SU-DHL-6 (cell line): ENCODE measurements around the gene KCTD16.

Experiments
- H2AFZ ChIP-seq: fragments of 200-600 bp; sonication (generic); 2 replicates; pipeline ENCODE4 v1.6.1; 2014; ENCODE audit warnings: low read depth, mild to moderate bottlenecking, moderate library complexity, mixed read lengths, antibody characterized with exemption, low read length; ENCODE audit not compliant: severe bottlenecking
- H3F3A ChIP-seq: fragments of 200-600 bp; shearing (Covaris generic); 2 replicates; pipeline ENCODE4 v1.6.0; 2016; ENCODE audit warnings: antibody characterized with exemption, mild to moderate bottlenecking; ENCODE audit not compliant: insufficient read depth
- H3K27ac ChIP-seq: fragments of 200-600 bp; sonication (generic); 2 replicates; pipeline ENCODE4 v1.5.1; 2016; ENCODE audit warnings: low read depth, mild to moderate bottlenecking, low read length, moderate library complexity, mixed read lengths
- H3K27me3 ChIP-seq: fragments of 200-600 bp; sonication (generic), shearing (Covaris generic); 2 replicates; pipeline ENCODE4 v1.6.0; 2014; ENCODE audit warnings: mild to moderate bottlenecking, low read length
- H3K36me3 ChIP-seq: fragments of 200-600 bp; sonication (generic); 2 replicates; pipeline ENCODE4 v1.6.1; 2014; ENCODE audit warnings: mild to moderate bottlenecking, low read length, mixed read lengths
- H3K4me2 ChIP-seq: fragments of 300-600, 200-600 bp; shearing (Covaris generic), sonication (generic); 2 replicates; pipeline ENCODE4 v1.6.0; 2014; ENCODE audit warnings: low read length, low read depth, mild to moderate bottlenecking; ENCODE audit not compliant: poor library complexity, severe bottlenecking
- H3K4me3 ChIP-seq: fragments of 200-600 bp; sonication (generic); 2 replicates; pipeline ENCODE4 v1.5.1; 2014; ENCODE audit warnings: antibody characterized with exemption, low read length, mild to moderate bottlenecking, mixed read lengths; ENCODE audit not compliant: insufficient read depth, poor library complexity, severe bottlenecking
- H3K79me2 ChIP-seq: fragments of 200-600 bp; sonication (generic); 2 replicates; pipeline ENCODE4 v1.6.1; 2014; ENCODE audit warnings: mild to moderate bottlenecking, low read length, moderate library complexity; ENCODE audit not compliant: insufficient read depth
- H3K9ac ChIP-seq: fragments of 200-600 bp; sonication (generic); 2 replicates; pipeline ENCODE4 v1.7.0; 2014; ENCODE audit warnings: mild to moderate bottlenecking, low read length
- H3K9me2 ChIP-seq: fragments of 200-600 bp; sonication (generic); replicated peaks from 2 replicates; pipeline ENCODE4 v1.6.1; 2014; ENCODE audit warnings: low read length; ENCODE audit not compliant: insufficient read depth
- H3K9me3 ChIP-seq: fragments of 200-600 bp; sonication (generic); 2 replicates; pipeline ENCODE4 v1.6.1; 2014; ENCODE audit warnings: low read length, mixed read lengths; ENCODE audit not compliant: insufficient read depth
- H4K20me1 ChIP-seq: fragments of 200-600 bp; sonication (generic); 2 replicates; pipeline ENCODE4 v1.6.1; 2014; ENCODE audit warnings: low read depth, mild to moderate bottlenecking, antibody characterized with exemption, low read length, moderate library complexity, mixed read lengths
- CTCF ChIP-seq: fragments of 200-600 bp; sonication (generic); IDR thresholded peaks from one replicate; pipeline ENCODE4 v1.5.1; 2017; ENCODE audit warnings: antibody characterized with exemption, mild to moderate bottlenecking, low read length, moderate library complexity; ENCODE audit not compliant: insufficient read depth, poor library complexity, severe bottlenecking
- EZH2phosphoT487 ChIP-seq: fragments of 200-600 bp; sonication (generic), shearing (Covaris generic); conservative IDR thresholded peaks from 2 replicates; pipeline ENCODE4 v1.6.1; 2018; ENCODE audit warnings: mild to moderate bottlenecking, antibody characterized with exemption, low read length, moderate library complexity, mixed read lengths

Gene KCTD16

GRCh38 chr5:144281784-144282183, 111.1 kb downstream of the KCTD16 start:
- Histone ChIP-seq H3K9me3 (no peaks in the 10 kb centered on the region), H3K27me3 (no peaks in the 10 kb centered on the region; the same call in 1 of the 2 replicates), H3K4me3 (no peak overlapping the region), H3K36me3 (no peaks in the 10 kb centered on the region), H3K9ac (no peak overlapping the region), H3K9me2 (no peaks in the 10 kb centered on the region), H3F3A (no peaks in the 10 kb centered on the region), H3K27ac (no peak overlapping the region), H4K20me1 (no peaks in the 10 kb centered on the region), H2AFZ (no peak overlapping the region), H3K79me2 (no peaks in the 10 kb centered on the region), H3K4me2 (no peak overlapping the region)
- TF ChIP-seq EZH2phosphoT487 (no peak), CTCF (no peak)

- Histone ChIP-seq H3K9ac (no peak overlapping the region), H3K9me2 (no peaks in the 10 kb centered on the region), H2AFZ (no peak overlapping the region), H3K36me3 (no peaks in the 10 kb centered on the region), H3K4me3 (no peak overlapping the region), H3F3A (no peaks in the 10 kb centered on the region), H3K4me2 (no peak overlapping the region), H3K27ac (no peak overlapping the region), H3K9me3 (no peaks in the 10 kb centered on the region), H3K79me2 (no peaks in the 10 kb centered on the region), H4K20me1 (no peaks in the 10 kb centered on the region), H3K27me3 (no peaks in the 10 kb centered on the region; the same call in 1 of the 2 replicates)
- TF ChIP-seq CTCF (no peak), EZH2phosphoT487 (no peak)
These were observed 113.4 kb downstream of the KCTD16 start for GRCh38 chr5:144284036-144284435.

- Histone ChIP-seq H3K9me2 (no peaks in the 10 kb centered on the region), H3K4me3 (no peak overlapping the region), H2AFZ (no peak overlapping the region), H3F3A (no peaks in the 10 kb centered on the region), H3K36me3 (no peaks in the 10 kb centered on the region), H3K27me3 (no peaks in the 10 kb centered on the region; the same call in 1 of the 2 replicates), H4K20me1 (no peaks in the 10 kb centered on the region), H3K27ac (no peak overlapping the region), H3K4me2 (no peak overlapping the region), H3K79me2 (no peaks in the 10 kb centered on the region), H3K9me3 (no peaks in the 10 kb centered on the region), H3K9ac (no peak overlapping the region)
- TF ChIP-seq EZH2phosphoT487 (no peak), CTCF (no peak)
These were observed 114.3 kb downstream of the KCTD16 start for GRCh38 chr5:144284931-144285502.
